GM12878 (cell line): ENCODE measurements around the gene KIF12.

Experiments used
- CBFB ChIP-seq: IDR thresholded peaks from 2 replicates; pipeline ENCODE4 v1.6.1; 2016; ENCODE audit warnings: antibody characterized with exemption, low read depth
- CBX3 ChIP-seq: fragments of 200-600 bp; sonication (generic); IDR thresholded peaks from 2 replicates; pipeline ENCODE4 v1.6.1; 2016; ENCODE audit warnings: low read depth, borderline replicate concordance
- CREB1 ChIP-seq: IDR thresholded peaks from 2 replicates; pipeline ENCODE4 v1.6.1; 2012; ENCODE audit warnings: low read depth, mild to moderate bottlenecking, inconsistent platforms
- CTCF ChIP-seq, 3 experiments: IDR thresholded peaks in 2 of 3; conservative IDR thresholded peaks in 1 of 3; 2 replicates each; pipeline ENCODE4 v1.5.1; 2011; ENCODE audit warnings: low read depth in 3 of 3, low read length in 3 of 3, mild to moderate bottlenecking in 3 of 3, control low read depth in 2 of 3, moderate library complexity in 2 of 3, inconsistent platforms in 1 of 3, mixed read lengths in 1 of 3; ENCODE audit not compliant: control insufficient read depth in 2 of 3, insufficient read depth in 1 of 3; ENCODE audit errors: extremely low read depth in 1 of 3
- NRF1 ChIP-seq: conservative IDR thresholded peaks from 2 replicates; pipeline ENCODE4 v1.6.1; 2011; ENCODE audit warnings: mild to moderate bottlenecking, low read depth, low read length, improper control_type of control experiment
- POLR2A ChIP-seq: IDR thresholded peaks from 2 replicates; pipeline ENCODE4 v1.6.1; 2011; ENCODE audit warnings: low read depth, mild to moderate bottlenecking, low read length
- POLR2AphosphoS5 ChIP-seq: IDR thresholded peaks from 2 replicates; pipeline ENCODE4 v1.6.1; 2011; ENCODE audit warnings: mild to moderate bottlenecking, low read length, inconsistent platforms
- SMC3 ChIP-seq: IDR thresholded peaks from 2 replicates; pipeline ENCODE4 v1.6.1; 2011; ENCODE audit warnings: low read length, improper control_type of control experiment, borderline replicate concordance
- USF1 ChIP-seq: IDR thresholded peaks from 2 replicates; pipeline ENCODE4 v1.6.1; 2011; ENCODE audit warnings: borderline replicate concordance, low read depth, mild to moderate bottlenecking, moderate library complexity, mixed read lengths, low read length; ENCODE audit not compliant: insufficient read depth; ENCODE audit errors: extremely low read length
- YY1 ChIP-seq: IDR thresholded peaks from 2 replicates; pipeline ENCODE4 v1.6.1; 2011; ENCODE audit warnings: low read depth, mild to moderate bottlenecking, low read length
- ZNF217 ChIP-seq: fragments of 450-650 bp; IDR thresholded peaks from 2 replicates; pipeline ENCODE4 v1.6.1; 2017; ENCODE audit warnings: antibody characterized with exemption, mild to moderate bottlenecking

DNA sequence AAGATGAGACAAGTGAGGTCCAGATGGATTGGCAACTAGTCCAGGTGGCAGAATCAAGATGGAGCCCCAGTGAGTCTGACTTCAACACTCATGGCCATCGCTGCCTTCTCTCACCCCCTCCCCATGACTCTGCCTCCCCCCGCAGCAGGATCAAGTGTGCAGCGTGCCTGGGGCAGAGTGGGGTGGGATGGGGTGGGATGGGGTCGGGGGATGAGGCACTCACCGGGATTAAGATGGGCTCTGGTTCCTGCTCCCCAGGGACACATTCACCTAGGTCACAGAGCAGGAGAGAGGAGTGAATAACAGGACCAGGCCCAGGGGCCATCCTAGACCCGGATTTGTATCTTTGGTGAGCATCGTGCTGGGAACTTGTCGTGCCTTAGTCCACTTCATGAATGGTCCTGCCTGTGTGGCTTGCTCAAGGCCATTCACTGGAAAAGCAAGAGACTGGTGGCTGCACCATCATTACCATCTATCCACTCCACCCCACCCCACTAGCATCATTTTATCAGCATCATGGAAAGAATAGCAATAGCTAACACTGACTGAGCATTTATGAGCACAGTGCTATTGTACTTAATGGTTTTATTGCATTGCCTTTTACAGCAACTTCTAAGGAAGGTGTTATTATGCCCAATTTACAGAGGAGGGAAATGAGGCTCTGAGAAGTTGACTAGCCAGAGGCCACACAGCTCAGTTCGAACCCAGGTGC, 29.5 kb downstream of the KIF12 start:
- no peak for TF ChIP-seq ZNF217
- no peak for TF ChIP-seq CBFB
- no peak for TF ChIP-seq NRF1
- no peak for TF ChIP-seq YY1
- no peak for TF ChIP-seq CTCF (IDR thresholded peaks at IDR 0.05 in 2 of 3, conservative IDR thresholded peaks at IDR 0.05 in 1 of 3; ENCODE audit: control insufficient read depth in 2 of 3, extremely low read depth in 1 of 3, insufficient read depth in 1 of 3, low read depth in 3 of 3, low read length in 3 of 3)
- no peak for TF ChIP-seq SMC3
- no peak for TF ChIP-seq CREB1
- no peak for TF ChIP-seq USF1
- no peak for TF ChIP-seq CBX3
- no peak for TF ChIP-seq POLR2A
- TF ChIP-seq POLR2AphosphoS5: no peak
